ENCODE data around the gene APBB2.

APBB2 gene

DNA sequence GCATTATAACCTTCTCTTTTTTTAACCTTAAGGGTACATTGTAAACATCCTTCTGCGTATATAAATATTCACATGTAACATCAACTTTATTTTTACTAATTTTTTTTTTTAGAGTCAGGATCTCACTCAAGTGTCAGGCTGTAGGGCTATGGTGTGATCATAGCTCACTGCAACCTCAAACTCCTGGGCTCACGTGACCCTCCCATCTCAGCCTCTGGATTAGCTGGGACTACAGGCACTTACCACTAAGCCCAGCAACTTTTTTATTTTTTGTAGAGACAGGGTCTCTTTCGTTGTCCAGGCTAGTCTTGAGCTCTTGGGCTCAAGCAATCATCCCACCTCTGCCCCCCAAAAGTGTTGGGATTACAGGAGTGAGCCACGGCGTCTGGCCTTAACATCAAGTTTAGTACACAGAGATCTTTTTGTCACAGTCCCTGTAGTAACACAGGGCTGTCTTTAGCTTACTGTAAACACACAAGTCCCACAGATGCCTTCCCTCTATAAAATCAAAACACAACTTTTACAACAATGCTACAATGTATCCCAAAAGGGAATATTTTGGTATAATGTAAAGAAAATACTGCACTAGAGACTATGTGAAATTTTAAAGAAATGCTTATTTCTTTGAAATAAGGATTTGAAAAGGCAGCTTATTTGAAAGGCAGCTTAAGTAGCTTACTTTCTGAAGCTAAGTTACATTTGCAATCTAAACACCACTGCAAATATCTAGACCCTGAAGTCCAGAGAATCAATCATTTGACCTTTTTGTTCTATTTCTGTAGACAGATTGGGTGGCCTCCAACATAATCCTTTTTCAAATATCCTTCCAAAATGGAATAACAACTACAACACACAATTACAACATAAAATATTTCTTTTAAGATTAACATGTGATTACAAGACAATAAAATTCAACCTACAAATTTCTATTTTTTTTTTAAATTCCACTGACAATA, 116.0 kb downstream of the APBB2 start:
- peak; percentile 77 for FAIRE-seq

DNA sequence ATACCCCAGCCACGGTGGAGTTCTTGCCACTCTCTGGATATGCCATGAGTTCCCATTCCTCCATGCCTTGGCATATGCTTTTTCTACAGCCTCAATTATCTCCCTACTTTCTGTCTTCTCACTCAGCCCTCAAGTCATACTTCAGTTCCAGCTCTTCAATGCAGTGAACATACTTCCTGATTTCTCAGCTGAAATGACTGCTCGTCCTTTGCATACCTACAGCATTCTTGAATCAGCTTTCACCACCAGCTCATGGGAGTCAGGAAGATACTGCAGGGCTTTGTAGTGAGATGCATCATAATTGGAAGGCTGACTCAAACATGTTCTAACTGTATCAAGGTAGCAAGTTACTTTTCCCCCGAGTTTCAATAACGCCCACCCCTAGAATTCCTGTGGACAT, 118.4 kb downstream of the APBB2 start:
- no peak for FAIRE-seq

DNA sequence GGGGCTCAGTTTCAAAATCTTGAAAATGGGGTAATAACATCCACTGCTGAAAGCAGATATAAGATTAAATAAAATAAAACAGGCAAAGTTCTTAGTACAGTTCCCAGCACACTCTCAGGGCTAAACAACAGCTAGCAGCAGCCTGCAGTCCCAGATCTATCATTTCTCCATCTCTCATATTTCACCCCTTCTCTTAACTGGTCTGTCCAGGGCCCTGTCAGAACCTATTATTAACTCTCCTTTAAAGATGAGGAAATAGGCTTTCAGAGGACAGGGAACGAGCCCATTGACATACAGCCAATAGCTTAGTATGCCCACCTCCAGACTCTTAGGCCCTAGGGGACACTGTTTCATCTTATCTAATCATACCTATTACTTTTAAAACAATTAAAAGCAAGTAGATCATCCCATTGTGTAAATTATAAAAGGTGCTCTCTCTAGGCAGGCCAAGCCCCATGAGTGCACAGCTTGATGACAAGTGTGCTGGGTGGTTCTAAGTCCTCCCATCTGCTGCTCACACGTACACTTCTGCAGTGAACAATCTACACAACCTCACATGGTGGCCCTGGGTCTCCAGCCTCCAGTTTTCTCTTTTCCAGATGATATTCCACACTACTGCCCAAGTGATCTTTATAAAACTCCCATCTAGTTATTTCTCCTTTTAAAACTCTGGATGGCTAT, 119.0 kb downstream of the APBB2 start:
- FAIRE-seq: no peak

DNA sequence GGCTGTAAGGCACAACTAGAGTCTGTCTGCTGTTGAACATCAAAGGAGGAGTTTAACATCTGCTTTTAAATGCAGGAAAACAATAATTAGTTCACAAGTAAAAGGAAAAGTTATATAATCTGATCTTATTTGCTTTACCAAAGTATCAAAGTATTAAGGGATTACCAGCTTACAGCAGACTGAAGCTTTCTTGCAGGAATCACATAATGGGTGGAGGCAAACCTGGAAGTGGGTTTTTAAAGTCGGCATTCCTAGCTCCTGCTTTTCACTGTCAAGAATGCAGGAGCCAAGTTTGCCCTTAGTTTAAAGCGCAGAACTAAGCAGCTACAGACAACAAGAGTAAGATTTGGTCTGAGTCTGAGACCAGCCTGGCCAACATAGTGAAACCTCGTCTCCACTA, 122.2 kb downstream of the APBB2 start:
- no peak for FAIRE-seq

DNA sequence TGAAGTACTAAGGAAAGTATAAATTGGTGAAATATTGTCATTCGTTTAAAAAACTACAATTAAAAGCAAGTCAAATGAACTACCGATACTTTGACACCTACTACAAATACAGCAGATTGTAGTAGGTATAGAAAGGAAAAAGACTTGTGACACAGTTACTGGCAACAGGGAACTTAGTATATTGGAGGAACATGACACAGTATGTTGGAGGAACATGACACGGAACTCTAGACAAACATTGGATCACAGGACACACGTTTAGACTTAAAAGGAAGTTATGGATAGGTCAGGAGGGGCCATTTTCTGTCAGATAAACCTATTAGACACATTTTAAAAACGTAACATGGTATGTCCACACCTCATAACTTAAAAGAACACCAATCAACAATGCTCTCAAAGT, 132.5 kb downstream of the APBB2 start:
- no peak for FAIRE-seq

DNA sequence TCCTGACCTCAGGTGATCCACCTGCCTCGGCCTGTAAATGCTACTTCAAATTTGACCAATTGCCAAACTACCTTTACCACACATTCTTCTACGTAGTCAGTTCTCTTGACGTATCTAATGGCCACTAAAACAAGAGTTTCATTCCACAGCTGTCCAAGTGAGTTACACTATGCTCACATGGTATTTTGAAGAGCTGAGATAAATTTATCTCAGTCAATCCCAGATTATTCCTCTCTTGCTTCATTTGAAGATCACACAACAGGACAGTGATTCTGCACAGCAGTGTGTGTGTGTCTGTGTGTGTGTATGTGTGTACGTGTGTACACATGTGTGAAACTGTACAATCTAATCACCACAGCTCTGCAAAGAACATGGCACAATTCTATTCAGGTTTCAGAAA, 133.4 kb downstream of the APBB2 start:
- no peak for FAIRE-seq

DNA sequence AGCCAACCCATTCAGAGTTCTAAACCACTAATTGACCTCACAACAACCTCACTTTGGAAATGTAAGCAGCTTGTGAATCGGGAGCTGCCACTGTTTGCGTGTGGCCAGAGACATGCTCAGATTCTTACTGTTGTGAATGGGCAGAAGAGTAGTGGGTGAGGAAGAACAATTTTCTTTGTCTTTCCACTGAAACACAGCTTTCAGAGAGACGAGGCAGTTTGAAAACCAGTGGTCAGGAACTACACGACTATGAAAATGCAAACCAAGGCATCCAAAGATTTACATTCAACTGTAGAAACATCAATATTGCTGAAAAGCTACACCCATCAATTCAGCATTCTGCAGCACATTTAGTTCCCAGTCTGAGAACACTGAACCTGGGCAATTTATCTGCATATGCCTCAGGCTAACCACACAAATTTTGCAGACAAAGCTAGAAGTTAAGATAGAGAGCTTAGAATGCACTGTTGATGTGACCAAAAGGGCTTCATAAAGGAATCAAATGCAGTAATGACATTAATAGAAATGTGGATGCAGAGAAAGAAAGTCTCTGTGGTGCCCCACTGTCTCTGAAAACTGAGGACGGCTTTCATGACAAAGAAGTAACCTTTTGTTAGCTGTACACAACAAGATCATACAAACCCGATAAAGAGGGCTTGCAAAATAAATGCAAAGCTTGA, 134.3 kb downstream of the APBB2 start:
- no peak for FAIRE-seq

DNA sequence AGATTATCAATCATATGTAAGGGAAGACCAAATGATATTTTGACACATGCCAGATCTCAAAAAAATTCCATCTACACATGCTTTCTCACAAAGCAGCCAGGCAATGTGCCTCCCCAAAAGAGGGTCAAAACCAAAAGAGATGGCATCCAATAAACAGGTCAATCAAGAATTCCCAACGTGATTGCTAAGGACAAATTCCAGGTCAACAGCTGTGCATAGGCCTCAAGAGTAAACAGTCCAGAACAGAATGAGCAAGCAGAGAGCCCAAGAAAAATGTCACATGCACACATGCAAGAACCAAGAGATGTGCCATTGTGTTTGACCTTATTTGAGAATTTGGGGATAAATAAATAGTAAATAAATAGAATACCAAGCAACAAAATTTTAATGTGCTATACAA, 136.7 kb downstream of the APBB2 start:
- no peak for FAIRE-seq

DNA sequence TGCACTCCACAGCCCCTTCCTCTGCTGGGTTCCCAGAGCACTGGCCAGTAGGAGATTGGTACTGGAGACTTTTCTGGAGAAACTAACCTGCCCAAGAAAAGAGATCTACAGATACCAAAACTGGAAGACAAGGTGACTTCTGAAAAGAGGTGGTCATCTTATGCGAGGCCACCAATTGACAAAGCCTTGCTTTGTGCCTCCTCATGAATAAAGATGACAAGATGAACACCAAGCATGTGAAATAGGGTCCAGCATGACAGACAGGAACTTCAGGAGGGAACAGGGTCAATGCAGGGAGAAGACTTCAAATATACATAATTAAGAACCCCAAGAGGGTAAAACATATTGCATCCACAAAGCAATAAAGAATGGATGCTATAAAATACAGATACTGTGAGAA, 137.9 kb downstream of the APBB2 start:
- FAIRE-seq: no peak

DNA sequence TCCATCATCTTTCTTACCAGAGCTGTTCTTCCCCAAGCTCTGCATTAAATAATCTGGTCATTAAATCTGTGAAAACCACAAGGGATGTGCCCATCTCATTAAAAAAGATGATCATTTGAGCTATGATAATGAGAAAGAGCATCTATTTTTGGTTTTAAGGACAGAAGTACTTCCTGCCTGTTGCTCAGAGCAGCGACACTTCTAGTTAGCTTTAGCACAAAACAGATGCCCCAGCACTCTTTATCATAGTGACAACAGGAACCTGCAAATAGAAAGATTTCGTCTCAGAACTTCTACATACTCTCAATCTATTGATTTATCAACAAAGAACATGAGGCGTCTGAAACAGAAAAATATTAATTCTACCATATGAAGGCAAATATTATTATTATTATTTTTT, 140.1 kb downstream of the APBB2 start:
- no peak for FAIRE-seq

DNA sequence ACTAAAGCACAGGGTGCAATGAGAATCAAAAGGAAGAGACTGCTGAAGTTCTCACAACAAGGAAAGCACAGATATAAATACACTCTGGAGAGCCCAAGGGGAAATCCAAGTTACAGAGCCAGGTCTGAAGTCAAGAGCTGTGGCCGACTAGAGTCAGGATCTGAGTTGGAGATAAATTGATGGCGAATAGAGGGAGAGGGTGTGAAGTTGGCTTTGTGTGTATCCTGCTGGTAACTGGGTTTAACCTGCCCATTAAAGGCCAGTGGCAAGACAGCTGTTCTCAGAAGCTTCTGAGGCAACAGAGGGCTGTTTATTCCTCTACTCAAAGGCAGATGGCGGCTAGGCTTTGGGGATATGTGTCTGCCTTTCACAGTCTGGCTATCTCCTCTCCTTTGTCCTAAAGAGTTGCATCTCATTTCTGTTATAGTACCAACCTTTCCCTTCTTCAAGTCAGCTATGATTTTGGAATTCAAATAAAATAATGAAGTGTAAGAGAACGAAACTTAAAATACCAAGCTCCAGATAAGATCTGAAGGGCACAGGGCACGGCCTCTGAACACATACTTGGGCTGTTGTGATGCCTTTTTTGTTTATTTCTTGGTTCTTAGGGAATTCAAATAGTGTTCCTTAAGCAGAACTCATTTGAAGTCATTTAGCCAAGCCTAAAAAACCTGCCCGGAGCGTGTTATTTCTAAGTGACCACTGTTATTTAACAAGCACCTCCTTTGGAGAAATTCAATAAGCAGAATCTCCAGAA, 142.1 kb downstream of the APBB2 start:
- no peak for FAIRE-seq

DNA sequence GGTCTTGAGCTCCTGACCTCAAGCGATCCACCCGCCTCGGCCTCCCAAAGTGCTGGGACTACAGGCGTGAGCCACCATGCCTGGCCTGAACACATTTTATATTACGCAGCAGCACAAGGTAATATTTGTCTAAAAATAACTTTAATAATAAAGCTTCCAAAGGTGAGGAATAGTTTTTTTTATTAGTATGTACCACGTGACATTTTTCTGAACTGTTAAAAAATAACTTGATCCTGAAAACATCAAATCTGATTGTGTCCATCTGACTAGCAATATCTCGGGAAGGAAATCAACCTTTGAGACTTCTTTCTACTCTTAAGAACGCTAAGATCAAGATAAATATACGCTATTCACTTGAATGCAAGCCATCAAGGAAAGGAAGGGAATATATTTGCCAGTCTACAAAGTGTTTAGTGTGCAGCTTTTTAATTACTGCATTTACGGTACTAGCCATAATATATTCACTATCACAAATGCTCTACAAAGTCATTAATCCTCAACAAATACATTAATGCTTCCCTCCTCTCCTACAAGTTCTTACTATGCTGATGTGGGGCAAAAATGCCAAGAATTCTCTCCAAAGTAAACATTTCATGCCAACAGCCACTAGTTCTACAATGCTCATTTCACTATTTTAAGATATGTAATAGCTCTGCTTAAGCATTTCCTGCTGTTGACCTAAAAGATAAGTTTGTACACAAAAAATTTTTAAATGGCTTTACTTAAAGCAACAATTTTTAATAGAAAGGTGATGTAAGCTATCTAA, 143.6 kb downstream of the APBB2 start:
- FAIRE-seq: no peak

DNA sequence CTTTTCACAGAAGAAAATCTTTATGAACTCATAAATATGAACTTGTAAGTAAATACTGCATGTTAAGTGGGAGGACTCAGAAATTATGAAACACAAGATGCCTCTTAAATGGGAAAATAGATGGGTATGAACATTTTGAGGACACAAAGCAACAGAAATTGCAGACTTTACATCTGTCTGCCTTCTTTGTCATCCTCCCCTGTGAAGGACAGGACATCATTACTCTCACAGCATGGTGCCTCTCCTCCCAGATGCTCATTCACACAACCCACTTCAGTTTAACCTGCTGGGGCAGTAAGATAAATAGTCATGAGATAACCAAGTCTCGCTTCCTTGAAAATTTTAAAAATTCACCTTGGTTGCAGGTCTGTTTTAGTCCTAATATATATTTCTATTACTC, 144.5 kb downstream of the APBB2 start:
- FAIRE-seq: no peak

DNA sequence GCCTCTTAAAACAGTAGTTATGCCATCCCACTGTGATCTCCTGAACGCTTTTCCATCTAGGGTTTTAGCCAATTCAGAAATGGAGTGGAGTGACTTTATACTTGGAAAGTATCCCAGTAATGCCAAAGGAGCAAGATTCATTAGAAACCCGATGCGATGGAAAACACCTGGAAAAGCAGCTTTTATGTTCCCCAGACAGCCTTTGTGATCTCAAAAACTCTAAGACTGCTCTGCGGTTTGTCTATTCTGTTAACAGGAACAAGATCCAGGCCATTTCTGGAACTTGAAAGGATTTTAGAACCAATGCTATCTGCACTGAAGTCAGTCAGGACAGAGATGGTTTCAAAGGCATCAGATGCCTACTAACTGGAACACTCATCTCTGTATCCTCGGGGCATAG, 145.1 kb downstream of the APBB2 start:
- FAIRE-seq: no peak

DNA sequence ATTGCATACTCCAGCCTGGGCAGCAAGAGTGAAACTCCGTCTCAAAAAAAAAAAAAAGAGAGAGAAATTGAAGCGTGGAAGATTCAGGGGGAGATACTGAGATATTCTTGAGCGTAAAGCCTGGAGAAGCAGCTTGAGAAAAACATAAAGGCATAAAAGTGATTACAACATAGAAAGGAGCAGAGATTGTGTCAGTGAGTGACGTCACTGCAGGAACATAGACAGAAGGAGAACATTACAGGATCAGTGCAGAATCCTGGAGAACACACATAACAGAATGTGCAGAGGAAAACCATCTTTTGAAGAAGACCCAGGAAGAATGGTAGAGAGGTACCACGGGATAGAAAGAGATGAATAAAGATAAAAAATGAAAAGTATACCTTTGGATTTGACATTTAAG, 147.0 kb downstream of the APBB2 start:
- FAIRE-seq: no peak

DNA sequence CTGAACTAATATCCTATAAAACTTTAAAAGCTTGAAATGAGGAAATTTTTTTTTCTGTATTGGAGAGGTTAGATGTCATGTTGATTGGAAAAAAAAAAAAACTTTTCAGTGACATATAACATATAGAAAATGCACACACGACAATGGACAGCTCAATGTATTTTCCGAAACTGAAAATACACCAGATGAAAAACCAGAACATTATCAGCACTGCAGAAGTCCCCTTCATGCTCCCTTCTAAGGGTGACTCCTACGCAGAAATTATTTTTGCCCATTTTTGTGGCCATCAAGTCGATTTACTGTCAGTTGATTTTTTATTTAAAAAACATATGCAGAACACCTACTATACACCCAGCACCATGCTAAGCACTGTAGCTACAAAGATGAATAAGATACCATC, 148.3 kb downstream of the APBB2 start:
- no peak for FAIRE-seq

DNA sequence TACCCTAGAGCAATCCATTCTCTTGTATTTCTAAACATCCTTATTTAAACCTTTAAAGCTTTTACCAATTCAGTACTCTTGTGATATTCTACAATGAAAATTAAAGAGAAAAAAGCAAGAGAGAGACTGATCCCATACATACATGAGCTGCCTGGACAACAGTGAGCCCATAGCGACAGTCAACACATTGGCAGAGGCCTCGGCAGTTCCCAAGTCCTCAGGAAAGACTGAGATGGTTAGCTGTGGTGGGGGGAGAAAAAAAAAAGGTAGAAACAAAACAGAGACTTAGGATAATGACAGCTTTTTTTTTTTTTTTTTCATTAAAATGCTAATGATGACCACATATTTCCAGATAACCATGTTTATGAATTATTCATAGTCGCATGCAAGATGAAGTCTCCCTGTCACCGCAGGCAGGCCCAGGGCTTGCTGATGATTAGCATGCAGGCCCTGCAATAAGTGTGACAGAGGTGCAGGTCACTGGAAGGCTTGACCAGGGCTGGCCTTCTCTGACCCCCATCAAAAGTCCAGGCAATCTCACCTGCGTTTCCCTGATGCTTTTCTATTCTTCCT, 148.8 kb downstream of the APBB2 start:
- FAIRE-seq: no peak

DNA sequence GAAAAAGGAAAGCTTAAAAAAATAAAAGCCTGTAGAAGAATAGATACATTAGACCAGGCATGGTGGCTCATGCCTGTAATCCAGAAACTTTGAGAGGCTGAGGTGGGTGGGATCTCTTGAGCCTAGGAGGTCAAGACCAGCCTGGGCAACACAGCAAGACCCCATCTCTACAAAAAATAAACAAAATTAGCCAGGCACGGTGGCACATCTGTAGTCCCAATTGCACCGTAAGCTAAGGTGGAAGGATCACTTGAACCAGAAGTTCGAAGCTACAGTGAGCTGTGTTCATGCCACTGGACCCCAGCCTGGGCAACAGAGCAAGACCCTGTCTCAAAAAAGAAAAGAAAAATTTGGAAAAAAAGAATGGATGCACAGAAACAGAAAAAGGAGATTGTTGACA, 149.4 kb downstream of the APBB2 start:
- no peak for FAIRE-seq

DNA sequence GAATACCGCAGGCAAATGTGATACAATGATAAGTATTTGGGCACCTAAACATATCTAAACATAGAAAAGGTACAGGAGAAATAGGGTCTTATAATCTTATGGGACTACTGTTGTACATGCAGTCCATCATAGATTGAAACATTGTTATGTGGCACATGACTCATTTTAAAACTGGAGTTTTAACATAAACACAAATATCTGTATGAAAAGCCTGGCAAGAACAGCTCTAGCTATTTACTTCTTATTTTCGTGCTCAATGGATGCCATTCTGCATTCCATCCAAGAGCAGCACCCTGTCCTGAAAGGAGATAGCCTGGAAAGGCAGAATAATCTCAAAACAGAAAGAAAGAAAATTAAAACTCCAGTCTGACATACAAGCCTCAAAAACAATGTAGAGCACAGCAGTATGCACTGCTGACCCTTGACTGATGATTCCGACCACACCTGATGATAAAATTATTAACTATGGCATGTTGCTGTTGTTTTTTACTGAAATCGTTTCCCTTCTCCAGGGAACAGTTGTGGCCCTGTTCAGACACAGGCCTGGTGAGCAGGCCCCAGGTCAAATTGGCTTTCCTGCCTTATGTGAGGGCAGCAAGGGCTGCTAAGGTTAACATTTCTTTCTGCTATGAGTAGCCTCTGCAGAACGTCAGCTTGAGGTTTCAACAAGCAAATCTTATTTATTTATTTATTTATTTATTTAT, 152.7 kb downstream of the APBB2 start:
- no peak for FAIRE-seq

DNA sequence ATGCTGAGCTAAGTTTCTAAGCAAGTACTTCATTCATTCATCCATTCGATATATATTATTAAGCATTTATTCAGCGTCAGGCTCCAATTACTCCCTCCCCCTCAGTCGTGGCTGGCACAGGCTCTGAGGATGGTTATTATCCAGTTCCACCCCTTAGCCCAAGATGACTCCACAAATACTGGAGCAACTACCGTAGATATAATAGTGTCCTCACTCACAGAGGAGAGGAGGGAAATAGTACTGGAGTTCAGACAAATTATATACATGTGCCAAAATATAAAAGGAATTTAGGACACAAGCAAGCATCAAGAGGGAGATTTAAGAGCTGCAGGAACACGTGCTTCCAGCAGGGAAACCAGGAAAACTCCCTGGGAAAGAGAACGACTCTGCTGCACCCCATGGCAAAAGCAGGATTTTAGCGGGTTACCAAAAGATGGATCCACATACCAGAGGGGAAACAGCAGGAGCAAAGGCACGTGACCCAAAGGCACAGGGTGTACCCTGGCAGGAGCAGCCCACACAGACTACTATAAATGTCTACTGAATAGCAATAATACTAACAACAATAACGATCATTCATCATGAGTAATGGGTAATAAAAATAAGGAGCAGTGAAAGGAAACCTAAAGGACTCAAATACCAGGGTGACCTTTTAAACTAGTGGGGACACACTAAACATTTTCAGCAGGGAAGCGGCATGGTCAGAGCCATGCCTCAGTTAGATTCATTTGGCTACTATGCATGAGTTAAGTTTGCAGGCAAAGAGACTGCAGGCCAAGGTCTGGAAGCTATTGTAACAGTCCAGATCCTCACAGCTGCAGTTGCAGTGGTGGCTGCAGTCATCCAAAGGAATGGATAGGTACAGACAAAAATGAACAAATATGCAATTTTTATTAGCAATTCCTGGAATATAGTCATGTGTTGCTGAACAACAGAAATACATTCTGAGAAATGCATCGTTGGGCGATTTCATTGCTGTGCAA, 153.7 kb downstream of the APBB2 start:
- FAIRE-seq: no peak

Measured in endometrium (tissue), 2 donors.